OCI-LY3 (cell line): ENCODE measurements around the gene EWSR1.

Experiments
- H2AFZ ChIP-seq: fragments of 200-600, 300-600 bp; shearing (Covaris generic); 2 replicates; pipeline ENCODE4 v1.6.0; 2014; ENCODE audit warnings: antibody characterized with exemption, low read depth, low read length
- H3K27ac ChIP-seq: fragments of 200-600, 300-600 bp; sonication (generic); 2 replicates; pipeline ENCODE4 v1.5.1; 2014; ENCODE audit warnings: mild to moderate bottlenecking, low read length, moderate library complexity, mixed read lengths
- H3K27me3 ChIP-seq: fragments of 200-600, 300-600 bp; sonication (generic); 2 replicates; pipeline ENCODE4 v1.6.1; 2014; ENCODE audit warnings: low read depth, low read length, mixed read lengths
- H3K36me3 ChIP-seq: fragments of 200-600, 300-600 bp; sonication (generic); replicated peaks from 2 replicates; pipeline ENCODE3; 2014; ENCODE audit warnings: low read depth, low read length, mixed read lengths
- H3K4me1 ChIP-seq: fragments of 300-600, 200-600 bp; sonication (generic); 2 replicates; pipeline ENCODE4 v1.6.1; 2014; ENCODE audit warnings: low read length, mixed read lengths
- H3K4me2 ChIP-seq: fragments of 200-600, 300-600 bp; sonication (generic); 2 replicates; pipeline ENCODE4 v1.6.1; 2014; ENCODE audit warnings: low read length, mixed read lengths
- H3K4me3 ChIP-seq: fragments of 300-600, 200-600 bp; sonication (generic); 2 replicates; pipeline ENCODE4 v1.5.1; 2014; ENCODE audit warnings: antibody characterized with exemption, mild to moderate bottlenecking, low read length, moderate library complexity
- H3K79me2 ChIP-seq: fragments of 300-600, 200-600 bp; shearing (Covaris generic); 2 replicates; pipeline ENCODE4 v1.6.1; 2014; ENCODE audit warnings: mild to moderate bottlenecking, low read length, mixed read lengths
- H3K9ac ChIP-seq: fragments of 300-600, 200-600 bp; shearing (Covaris generic); 2 replicates; pipeline ENCODE4 v1.6.0; 2014; ENCODE audit warnings: mild to moderate bottlenecking, low read length, moderate library complexity
- H3K9me3 ChIP-seq: fragments of 200-600, 300-600 bp; shearing (Covaris generic); 2 replicates; pipeline ENCODE4 v1.6.1; 2014; ENCODE audit warnings: low read length, mixed read lengths; ENCODE audit not compliant: insufficient read depth
- H4K20me1 ChIP-seq: fragments of 200-600, 300-600 bp; sonication (generic); 2 replicates; pipeline ENCODE4 v1.6.1; 2016; ENCODE audit warnings: low read length, mixed read lengths; ENCODE audit not compliant: insufficient read depth
- EZH2phosphoT487 ChIP-seq: fragments of 200-600 bp; shearing (Covaris generic); IDR thresholded peaks from 2 replicates; pipeline ENCODE4 v1.6.1; 2018; ENCODE audit warnings: antibody characterized with exemption, mixed run types, low read depth
- TF ChIP-seq, protein P1 (sequence below): fragments of 200-600, 300-600 bp; sonication (generic); IDR thresholded peaks from 2 replicates; pipeline ENCODE4 v1.5.1; 2014; ENCODE audit warnings: antibody characterized with exemption, low read length, low read depth

Gene EWSR1

DNA sequence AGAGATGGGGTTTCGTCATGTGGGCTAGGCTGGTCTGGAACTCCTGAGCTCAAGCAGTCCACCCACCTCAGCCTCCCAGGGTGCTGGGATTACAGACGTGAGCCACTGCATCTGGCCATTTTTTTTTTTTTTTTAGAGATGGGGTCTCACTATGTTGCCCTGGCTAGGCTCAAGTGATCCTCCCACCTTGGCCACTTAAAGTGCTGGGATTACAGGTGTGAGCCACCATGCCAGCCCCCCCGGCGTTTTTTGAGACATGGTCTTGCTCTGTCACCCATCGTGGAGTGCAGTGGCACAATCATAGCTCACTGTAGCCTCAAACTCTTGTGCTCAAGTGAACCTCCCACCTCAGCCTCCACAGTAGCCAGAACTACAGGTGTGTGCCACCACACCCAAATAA is 16.8 kb upstream of the EWSR1 start:
- Histone ChIP-seq H3K27ac (no peak overlapping the region), H2AFZ (no peak overlapping the region), H3K4me1 (no peaks in the 10 kb centered on the region), H4K20me1 (no peaks in the 10 kb centered on the region), H3K9ac (no peak overlapping the region), H3K4me3 (no peak overlapping the region), H3K36me3 (no peaks in the 10 kb centered on the region), H3K9me3 (no peaks in the 10 kb centered on the region), H3K79me2 (no peaks in the 10 kb centered on the region), H3K4me2 (no peak overlapping the region), H3K27me3 (peaks cover 2% of the 10 kb centered on the region; the same call in 1 of the 2 replicates)
- TF ChIP-seq, protein P1, sequence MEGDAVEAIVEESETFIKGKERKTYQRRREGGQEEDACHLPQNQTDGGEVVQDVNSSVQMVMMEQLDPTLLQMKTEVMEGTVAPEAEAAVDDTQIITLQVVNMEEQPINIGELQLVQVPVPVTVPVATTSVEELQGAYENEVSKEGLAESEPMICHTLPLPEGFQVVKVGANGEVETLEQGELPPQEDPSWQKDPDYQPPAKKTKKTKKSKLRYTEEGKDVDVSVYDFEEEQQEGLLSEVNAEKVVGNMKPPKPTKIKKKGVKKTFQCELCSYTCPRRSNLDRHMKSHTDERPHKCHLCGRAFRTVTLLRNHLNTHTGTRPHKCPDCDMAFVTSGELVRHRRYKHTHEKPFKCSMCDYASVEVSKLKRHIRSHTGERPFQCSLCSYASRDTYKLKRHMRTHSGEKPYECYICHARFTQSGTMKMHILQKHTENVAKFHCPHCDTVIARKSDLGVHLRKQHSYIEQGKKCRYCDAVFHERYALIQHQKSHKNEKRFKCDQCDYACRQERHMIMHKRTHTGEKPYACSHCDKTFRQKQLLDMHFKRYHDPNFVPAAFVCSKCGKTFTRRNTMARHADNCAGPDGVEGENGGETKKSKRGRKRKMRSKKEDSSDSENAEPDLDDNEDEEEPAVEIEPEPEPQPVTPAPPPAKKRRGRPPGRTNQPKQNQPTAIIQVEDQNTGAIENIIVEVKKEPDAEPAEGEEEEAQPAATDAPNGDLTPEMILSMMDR, result no peak
- TF ChIP-seq EZH2phosphoT487, result no peak

DNA sequence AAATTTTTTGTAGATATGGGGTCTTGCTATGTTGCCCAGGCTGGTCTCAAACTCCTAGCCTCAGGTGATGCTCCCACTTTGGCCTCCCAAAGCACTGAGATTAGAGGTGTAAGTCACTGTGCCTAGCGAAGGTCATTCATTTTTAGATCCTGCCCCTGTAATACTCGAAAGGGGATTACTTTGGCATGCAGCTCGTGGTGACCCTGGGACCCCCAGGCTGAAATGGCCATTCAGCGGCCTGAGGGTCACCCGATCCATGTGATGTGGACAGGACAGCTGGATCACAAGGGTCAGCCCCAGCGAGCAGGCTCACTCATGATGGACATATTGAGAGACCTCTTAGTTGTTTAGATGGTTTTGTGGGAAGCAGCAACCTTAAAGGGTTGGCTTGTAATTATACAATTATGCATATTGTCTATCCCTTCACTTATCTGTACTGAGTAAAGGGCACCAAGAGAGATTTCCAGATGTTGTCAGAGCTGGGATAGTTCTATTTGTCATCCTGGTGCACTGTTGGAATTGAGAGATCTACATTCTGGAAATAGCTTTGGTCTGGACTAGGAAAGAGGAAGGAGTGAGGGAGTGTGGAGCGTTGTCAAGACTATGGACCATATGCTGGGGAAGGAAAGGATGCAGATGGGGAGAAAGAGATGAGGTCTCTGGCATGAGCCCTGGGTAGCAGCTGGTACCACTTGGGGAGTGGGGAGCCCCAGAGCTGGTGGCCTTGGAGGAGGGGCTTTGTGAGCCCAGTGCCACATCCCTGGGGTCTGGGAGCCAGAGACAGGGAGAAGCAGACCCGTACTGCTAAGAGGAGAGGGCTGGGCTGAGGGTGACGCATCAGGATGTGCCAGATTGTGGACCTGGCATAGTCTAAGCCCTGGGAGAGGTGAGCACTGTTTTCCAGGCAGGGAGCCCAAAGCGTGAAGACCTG is 15.8 kb upstream of the EWSR1 start:
- no peak overlapping the region for H3K4me3 ChIP-seq
- H3K4me1 ChIP-seq, result no peaks in the 10 kb centered on the region
- H3K27me3 ChIP-seq, result peaks cover 2% of the 10 kb centered on the region; the same call in 1 of the 2 replicates
- no peak overlapping the region for H3K9ac ChIP-seq
- no peaks in the 10 kb centered on the region for H3K36me3 ChIP-seq
- H3K9me3 ChIP-seq, result no peaks in the 10 kb centered on the region
- H3K27ac ChIP-seq, result no peak overlapping the region
- H3K79me2 ChIP-seq, result no peaks in the 10 kb centered on the region
- H2AFZ ChIP-seq, result no peak overlapping the region
- H4K20me1 ChIP-seq, result no peaks in the 10 kb centered on the region
- H3K4me2 ChIP-seq, result no peak overlapping the region
- no peak for TF ChIP-seq EZH2phosphoT487
- TF ChIP-seq, protein P1, result no peak

DNA sequence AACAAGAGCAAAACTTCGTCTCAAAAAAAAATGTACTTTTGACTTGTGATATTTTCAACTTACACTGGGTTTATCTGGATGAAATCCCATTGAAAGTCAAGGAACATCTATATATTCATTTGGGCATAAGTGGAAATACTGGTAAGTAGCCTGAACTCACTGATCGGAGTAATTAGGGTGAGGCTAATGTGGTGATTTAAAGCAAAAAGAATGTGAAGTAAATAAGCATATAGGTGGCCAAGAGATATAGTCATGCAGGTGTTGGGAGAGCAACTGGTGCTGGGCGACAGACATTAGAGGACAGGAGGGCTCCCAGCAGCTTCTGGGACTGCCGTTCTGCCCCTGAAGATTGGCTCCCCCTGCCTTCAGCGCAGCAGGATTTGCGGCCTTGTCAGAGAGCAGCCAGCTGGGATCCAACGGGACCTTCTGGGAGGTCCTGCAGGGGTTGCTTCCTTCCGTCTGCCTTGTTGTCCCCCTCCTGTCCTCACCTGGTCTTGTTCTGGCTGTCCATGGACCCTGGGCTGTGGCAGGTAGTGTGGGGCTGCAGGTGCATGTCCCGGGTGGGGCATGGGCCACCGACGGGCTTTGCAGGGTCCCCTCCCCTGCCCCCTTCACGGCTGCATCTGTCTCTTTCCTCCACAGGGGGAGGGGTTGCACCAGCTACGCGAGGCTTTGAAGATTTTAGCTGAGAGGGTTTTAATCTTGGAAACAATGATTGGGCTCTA is 14.3 kb upstream of the EWSR1 start:
- H3K4me2 ChIP-seq, result no peak overlapping the region
- no peaks in the 10 kb centered on the region for H4K20me1 ChIP-seq
- TF ChIP-seq, protein P1, result no peak
- H3K9me3 ChIP-seq, result no peaks in the 10 kb centered on the region
- H3K9ac ChIP-seq, result no peak overlapping the region
- H3K27ac ChIP-seq, result no peak overlapping the region
- no peak overlapping the region for H2AFZ ChIP-seq
- no peaks in the 10 kb centered on the region for H3K36me3 ChIP-seq
- H3K79me2 ChIP-seq, result no peaks in the 10 kb centered on the region
- H3K4me3 ChIP-seq, result no peak overlapping the region
- no peaks in the 10 kb centered on the region for H3K4me1 ChIP-seq
- H3K27me3 ChIP-seq, result peaks cover 2% of the 10 kb centered on the region; the same call in 1 of the 2 replicates

DNA sequence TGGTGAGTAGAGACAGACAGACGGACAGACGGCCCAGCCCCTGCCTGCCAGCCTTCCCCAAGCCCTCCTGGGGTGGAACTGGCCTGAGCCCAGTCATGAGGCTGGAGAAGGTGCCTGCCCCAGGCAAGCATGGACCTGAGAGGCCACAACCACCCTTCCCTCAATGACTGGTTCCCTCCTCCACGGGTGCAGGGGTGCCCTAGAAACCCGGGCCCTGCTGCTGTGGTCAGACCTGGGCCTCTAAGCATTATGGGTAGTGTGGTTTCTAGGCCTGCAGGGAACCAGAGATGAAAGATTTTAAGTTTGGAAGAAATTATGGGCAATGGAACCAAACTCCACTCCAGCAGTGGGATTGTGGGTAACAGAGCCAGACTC is 13.8 kb upstream of the EWSR1 start:
- H3K36me3 ChIP-seq, result no peaks in the 10 kb centered on the region
- no peak overlapping the region for H2AFZ ChIP-seq
- TF ChIP-seq EZH2phosphoT487, result no peak
- TF ChIP-seq, protein P1, result no peak

More for the DNA sequence above, 13.8 kb upstream of the EWSR1 start:
- Histone ChIP-seq H4K20me1 (no peaks in the 10 kb centered on the region), H3K9me3 (no peaks in the 10 kb centered on the region), H3K27me3 (peaks cover 2% of the 10 kb centered on the region; the same call in 1 of the 2 replicates), H3K9ac (no peak overlapping the region), H3K79me2 (no peaks in the 10 kb centered on the region), H3K4me2 (no peak overlapping the region), H3K4me3 (no peak overlapping the region), H3K27ac (no peak overlapping the region), H3K4me1 (no peaks in the 10 kb centered on the region)
